GM23338 (cell line): ENCODE measurements around the gene CEP170B. TPM values are rescaled to one million over a fixed set of nuclear protein-coding genes. Genes with fewer than 3 reads are reported as not detected.

ENCODE experiments used
- ATAC-seq: fragments of 200-7000 bp; cut with Tn5 transposase; 3 replicates; pipeline ENCODE4 v1.9.1; 2020
- DNase-seq: peaks from one replicate; pipeline ENCODE4 v3.0.0-alpha.2; 2015; ENCODE audit warnings: low spot score
- H2AFZ ChIP-seq: fragments of 200-600 bp; sonication (generic); 2 replicates; pipeline ENCODE4 v1.8.0; 2016; ENCODE audit warnings: antibody characterized with exemption, mild to moderate bottlenecking, moderate library complexity
- H3F3A ChIP-seq: fragments of 200-600 bp; sonication (generic); replicated peaks from 2 replicates; pipeline ENCODE4 v1.8.0; 2017; ENCODE audit warnings: antibody characterized with exemption, mixed run types, low read depth
- H3K27ac ChIP-seq: fragments of 200-600 bp; sonication (generic); 2 replicates; pipeline ENCODE4 v1.6.1; 2016; ENCODE audit warnings: low read depth
- H3K27me3 ChIP-seq: fragments of 200-600 bp; sonication (generic); 2 replicates; pipeline ENCODE4 v1.8.0; 2016; ENCODE audit warnings: mild to moderate bottlenecking, mixed run types, moderate library complexity; ENCODE audit not compliant: insufficient read depth
- H3K36me3 ChIP-seq: fragments of 200-600 bp; sonication (generic); 2 replicates; pipeline ENCODE4 v1.8.0; 2016; ENCODE audit warnings: mild to moderate bottlenecking; ENCODE audit not compliant: insufficient read depth
- H3K4me1 ChIP-seq: fragments of 200-600 bp; sonication (generic); 2 replicates; pipeline ENCODE4 v1.8.0; 2016; ENCODE audit warnings: mild to moderate bottlenecking, moderate library complexity; ENCODE audit not compliant: insufficient read depth
- H3K4me2 ChIP-seq: fragments of 200-600 bp; sonication (generic); 2 replicates; pipeline ENCODE4 v1.7.1; 2017; ENCODE audit warnings: mixed run types
- H3K4me3 ChIP-seq: fragments of 200-600 bp; sonication (generic); 2 replicates; pipeline ENCODE4 v1.6.1; 2016; ENCODE audit warnings: mixed run types
- H3K79me2 ChIP-seq: fragments of 200-600 bp; sonication (generic); replicated peaks from 2 replicates; pipeline ENCODE4 v1.8.0; 2017; ENCODE audit warnings: mild to moderate bottlenecking; ENCODE audit not compliant: insufficient read depth
- H3K9me2 ChIP-seq: fragments of 200-600 bp; sonication (generic); 2 replicates; pipeline ENCODE4 v1.8.0; 2017; ENCODE audit not compliant: insufficient read depth
- H4K20me1 ChIP-seq: fragments of 200-600 bp; sonication (generic); replicated peaks from 2 replicates; pipeline ENCODE4 v1.8.0; 2017; ENCODE audit warnings: mild to moderate bottlenecking; ENCODE audit not compliant: insufficient read depth
- H3K27ac Mint-ChIP-seq: 2 replicates; pipeline ENCODE4 v1.8.0; 2020; ENCODE audit warnings: inconsistent platforms, mild to moderate bottlenecking, moderate library complexity, mixed read lengths
- H3K27me3 Mint-ChIP-seq: 3 replicates; pipeline ENCODE4 v1.8.0; 2022; ENCODE audit warnings: low read depth, mild to moderate bottlenecking, moderate library complexity, mixed read lengths, inconsistent platforms; ENCODE audit not compliant: insufficient read depth, poor library complexity
- H3K36me3 Mint-ChIP-seq: 3 replicates; pipeline ENCODE4 v1.8.0; 2021; ENCODE audit warnings: low read depth, mild to moderate bottlenecking, inconsistent platforms, moderate library complexity, mixed read lengths
- H3K4me1 Mint-ChIP-seq: 3 replicates; pipeline ENCODE4 v1.8.0; 2020; ENCODE audit warnings: mild to moderate bottlenecking, inconsistent platforms, mixed read lengths
- H3K4me3 Mint-ChIP-seq: 3 replicates; pipeline ENCODE4 v1.8.0; 2021; ENCODE audit warnings: moderate library complexity, mild to moderate bottlenecking, inconsistent platforms, mixed read lengths
- H3K9me3 Mint-ChIP-seq: 3 replicates; pipeline ENCODE4 v1.8.0; 2020; ENCODE audit warnings: moderate library complexity, mild to moderate bottlenecking, inconsistent platforms, mixed read lengths
- CREB1 ChIP-seq: fragments of 250-450 bp; sonication (Bioruptor Pico); IDR thresholded peaks from 2 replicates; pipeline ENCODE4 v1.5.0; 2020; ENCODE audit warnings: low read depth, mild to moderate bottlenecking, moderate library complexity
- EZH2 ChIP-seq: fragments of 200-600 bp; sonication (generic); IDR thresholded peaks from one replicate; pipeline ENCODE4 v1.8.0; 2017; ENCODE audit warnings: antibody characterized with exemption, mild to moderate bottlenecking, low read depth; ENCODE audit not compliant: unreplicated experiment
- EZH2phosphoT487 ChIP-seq: fragments of 200-600 bp; sonication (generic); IDR thresholded peaks from one replicate; pipeline ENCODE4 v1.8.1; 2018; ENCODE audit warnings: antibody characterized with exemption; ENCODE audit not compliant: unreplicated experiment
- NANOG ChIP-seq: IDR thresholded peaks from 2 replicates; pipeline ENCODE4 v1.6.1; 2016; ENCODE audit warnings: antibody characterized with exemption, borderline replicate concordance
- POLR2AphosphoS5 ChIP-seq: IDR thresholded peaks from 2 replicates; pipeline ENCODE4 v1.6.1; 2016; ENCODE audit warnings: antibody characterized with exemption, low read depth
- STAT1 ChIP-seq: IDR thresholded peaks from one replicate; pipeline ENCODE4 v1.6.1; 2016; ENCODE audit warnings: antibody characterized with exemption; ENCODE audit not compliant: unreplicated experiment
- ZNF462 ChIP-seq: fragments of 250-450 bp; sonication (Bioruptor Pico); IDR thresholded peaks from 2 replicates; pipeline ENCODE4 v1.5.0; 2020; ENCODE audit warnings: mild to moderate bottlenecking, moderate library complexity
- polyA plus RNA-seq: library from polyadenylated mRNA; unstranded; fragments of >200 nt; fragmentation: Nextera tagmentation; extraction: Ambion mirVana; gene quantifications from 2 replicates; pipeline ENCODE4 v1.2.1, GENCODE V29; 2016
- total RNA-seq: library from RNA; depleted of rRNA; stranded (reverse); fragments of >200 nt; shearing (Covaris generic); gene quantifications from 2 replicates; pipeline ENCODE4 v1.2.3, GENCODE V29; 2014

Gene CEP170B
- total and polyA plus RNA-seq, 2 experiments from 2014 or later: 4.6 to 37.1 TPM

GRCh38 chr14:104941508-104942365 lies 76.7 kb downstream of the CEP170B start (continued):
- TF ChIP-seq ZNF462 (CRISPR knock-in tag): no peak
- no peak for TF ChIP-seq NANOG

- Mint-ChIP-seq H3K27ac (no peak overlapping the region), H3K27me3 (peaks cover 25% of the 10 kb centered on the region), H3K4me1 (no peaks in the 10 kb centered on the region), H3K36me3 (no peaks in the 10 kb centered on the region), H3K4me3 (no peak overlapping the region), H3K9me3 (peaks cover 19% of the 10 kb centered on the region; the same call in 2 of the 3 replicates)
- Histone ChIP-seq H3F3A (no peaks in the 10 kb centered on the region), H3K4me2 (no peak overlapping the region), H3K4me1 (no peaks in the 10 kb centered on the region), H4K20me1 (no peaks in the 10 kb centered on the region), H3K36me3 (no peaks in the 10 kb centered on the region), H2AFZ (no peak overlapping the region), H3K4me3 (no peak overlapping the region), H3K27me3 (peaks cover 14% of the 10 kb centered on the region; the same call in 1 of the 2 replicates), H3K9me2 (no peaks in the 10 kb centered on the region), H3K27ac (no peak overlapping the region), H3K79me2 (no peaks in the 10 kb centered on the region)
- no peak for TF ChIP-seq POLR2AphosphoS5
- no peak for TF ChIP-seq STAT1
- no peak for TF ChIP-seq ZNF462 (CRISPR knock-in tag)
- no peak for TF ChIP-seq EZH2
- TF ChIP-seq CREB1 (CRISPR knock-in tag): no peak
- TF ChIP-seq EZH2phosphoT487: no peak
- no peak for ATAC-seq
- DNase-seq: no peak
Observed at GRCh38 chr14:104942586-104942985, 77.5 kb downstream of the CEP170B start.
